LNCAP (cell line): ENCODE results near the gene FN1.

Experiments
- CTCF ChIP-seq: fragments of 450-650 bp; IDR thresholded peaks from 2 replicates; pipeline ENCODE4 v1.5.1; 2017; ENCODE audit warnings: mild to moderate bottlenecking

Gene FN1

GRCh38 chr2:215451012-215451756 is 15.3 kb upstream of the FN1 start:
- no peak for TF ChIP-seq CTCF

DNA sequence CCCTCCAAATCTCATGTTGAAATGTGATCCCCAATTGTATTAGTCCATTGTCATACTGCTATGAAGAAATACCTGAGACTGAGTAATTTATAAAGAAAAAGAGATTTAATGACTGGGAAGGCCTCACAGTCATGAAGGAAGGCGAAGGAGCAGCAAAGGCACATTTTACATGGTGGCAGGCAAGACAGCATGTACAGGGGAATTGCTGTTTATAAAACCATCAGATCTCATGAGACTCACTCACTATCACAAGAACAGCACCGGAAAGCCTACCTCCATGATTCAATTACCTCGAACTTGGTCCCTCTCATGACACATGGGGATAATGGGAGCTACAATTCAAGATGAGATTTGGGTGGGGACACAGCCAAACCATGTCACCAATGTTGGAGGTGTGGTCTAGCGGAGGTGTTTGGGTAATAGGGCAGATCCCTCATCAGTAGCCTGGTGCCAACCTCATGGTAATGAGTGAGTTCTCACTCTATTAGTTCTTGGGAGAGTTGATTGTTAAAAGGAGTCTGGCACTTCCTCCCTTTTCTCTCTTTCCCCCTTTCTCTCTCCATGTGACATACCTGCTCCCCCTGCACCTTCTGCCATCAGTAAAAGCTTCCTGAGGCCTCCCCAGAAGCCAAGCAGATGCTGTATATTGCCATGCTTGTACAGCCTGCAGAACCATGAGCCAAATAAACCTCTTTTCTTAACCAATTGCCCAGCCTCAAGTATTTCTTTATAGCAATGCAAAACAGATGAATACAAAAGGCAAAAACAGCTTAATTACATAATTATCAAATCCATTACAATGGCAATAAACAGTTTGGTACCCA is 14.5 kb upstream of the FN1 start:
- TF ChIP-seq CTCF = no peak

- no peak for TF ChIP-seq CTCF
Observed at GRCh38 chr2:215447673-215448081, 11.8 kb upstream of the FN1 start.

DNA sequence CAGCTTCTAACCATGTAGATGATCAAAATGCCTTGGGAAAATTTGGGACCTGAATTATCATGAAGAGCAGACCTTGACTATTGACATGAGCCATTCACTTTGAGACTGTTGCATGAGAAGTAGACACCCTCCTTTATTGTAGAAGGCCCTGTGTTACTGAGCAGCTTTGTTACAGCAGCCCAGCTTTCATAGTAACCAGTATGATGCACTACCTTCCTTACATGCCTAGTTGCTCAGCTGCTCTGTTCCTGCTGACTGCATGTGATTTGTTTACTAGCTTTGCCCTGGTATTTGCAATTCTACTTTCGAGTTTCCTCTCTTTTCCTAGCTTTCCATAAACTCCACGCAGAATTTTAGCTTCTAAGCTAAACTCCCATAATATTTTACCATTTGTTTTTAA is 11.2 kb upstream of the FN1 start:
- no peak for TF ChIP-seq CTCF

GRCh38 chr2:215442401-215442787 is 6.5 kb upstream of the FN1 start:
- TF ChIP-seq CTCF = no peak

DNA sequence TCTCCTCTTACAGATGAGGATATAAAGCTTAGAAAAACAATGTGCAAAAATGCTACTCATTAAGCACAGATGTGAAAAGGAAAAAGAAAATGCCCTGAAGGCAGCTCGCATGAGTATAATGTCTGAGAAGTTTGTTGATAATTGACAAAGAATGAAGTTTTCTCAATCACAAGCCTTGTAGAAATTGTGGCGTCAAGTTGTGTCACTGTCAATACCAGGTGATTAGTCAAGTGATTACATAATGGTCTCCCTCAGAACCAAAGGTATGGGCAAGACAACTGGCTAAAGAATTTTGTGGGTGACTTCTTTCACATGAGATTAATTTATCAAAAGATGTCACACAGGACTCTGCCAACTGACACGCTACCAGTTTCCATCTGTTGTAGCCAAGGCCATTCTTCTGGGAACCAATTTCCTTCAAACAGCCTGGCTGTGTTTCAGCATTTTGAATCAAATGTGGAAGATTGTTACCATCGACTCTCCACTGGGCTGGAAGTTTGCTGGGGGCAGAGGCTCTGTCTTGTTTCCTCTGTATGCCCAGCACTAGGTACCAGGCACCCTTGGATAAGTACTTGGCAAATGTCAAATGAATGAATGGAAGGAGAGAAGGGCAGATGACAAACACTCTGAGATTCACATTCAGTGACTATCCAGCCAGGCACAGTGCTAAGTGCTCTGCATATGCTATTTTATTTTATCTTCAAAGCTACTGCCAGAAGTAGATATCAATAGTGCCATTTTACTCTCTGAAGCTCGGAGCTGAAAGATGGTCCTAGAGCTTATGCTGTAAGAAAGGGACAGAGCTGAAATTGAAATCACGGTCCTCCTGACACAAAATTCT is 5.9 kb upstream of the FN1 start:
- no peak for TF ChIP-seq CTCF

GRCh38 chr2:215439980-215440512 is 4.2 kb upstream of the FN1 start:
- no peak for TF ChIP-seq CTCF
